ENCODE results near the gene CIRBP. TPM values are rescaled to one million over a fixed set of nuclear protein-coding genes. Genes with fewer than 3 reads are reported as not detected.
"Not testable (repeated sequence)": the region's sequence is repeated elsewhere in the genome, so short reads cannot be mapped to it uniquely, and the experiment has no call there.

CIRBP gene
- total and polyA plus RNA-seq, 4 donors, result 41.1 to 135 (median 96.9) TPM

DNA sequence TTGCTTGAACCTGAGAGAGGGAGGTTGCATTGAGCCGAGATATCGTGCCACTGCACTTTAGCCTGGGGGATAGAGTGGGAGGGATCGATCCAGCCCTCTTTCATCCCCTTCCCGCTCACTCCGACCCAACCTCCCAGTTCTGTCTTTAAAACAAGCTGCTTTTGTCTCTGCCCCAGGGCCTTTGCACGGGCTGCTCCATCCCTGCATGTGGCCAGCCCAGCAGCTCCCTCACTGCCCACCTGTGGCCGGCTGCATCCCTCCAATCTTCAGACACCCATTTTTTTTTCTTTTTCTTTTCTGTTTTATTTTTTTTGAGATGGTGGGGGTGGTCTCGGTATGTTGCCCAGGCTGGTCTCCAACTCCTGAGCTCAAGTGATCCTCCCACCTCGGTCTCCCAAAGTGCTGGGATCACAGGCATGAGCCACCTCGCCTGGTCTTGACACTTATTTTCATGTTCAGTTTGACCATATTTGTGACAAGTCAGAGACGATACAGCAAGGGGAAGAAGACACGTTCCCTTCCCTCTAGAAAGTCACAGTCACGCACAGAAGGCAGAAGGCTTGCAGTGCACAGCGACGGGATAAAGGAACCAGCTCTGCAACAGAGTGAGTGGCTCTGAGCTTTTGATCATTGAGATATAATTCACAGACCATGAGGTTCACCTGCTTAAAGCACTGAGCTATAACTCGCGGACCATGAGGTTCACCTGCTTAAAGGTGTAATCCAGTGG, 48.3 kb downstream of the CIRBP start:
- no peak overlapping the region for H3K27ac ChIP-seq (ENCODE audit: low read depth in 1 of 2, low read length in 2 of 2)
- no peak overlapping the region for H3K9ac ChIP-seq (ENCODE audit: low read depth in 1 of 2, low read length in 2 of 2)
- H3K36me3 ChIP-seq (ENCODE audit: control insufficient read depth in 4 of 4, insufficient read depth in 3 of 4, low read depth in 1 of 4, low read length in 3 of 4), result no peaks in the 10 kb centered on the region
- no peak overlapping the region for H3K4me3 ChIP-seq (ENCODE audit: low read depth in 1 of 3, low read length in 3 of 3)
- peaks cover 0 to 2% (median 0%) of the 10 kb centered on the region in 4 donors for H3K27me3 ChIP-seq (ENCODE audit: control insufficient read depth in 4 of 4, insufficient read depth in 4 of 4, low read length in 3 of 4)
- H3K4me1 ChIP-seq (ENCODE audit: control insufficient read depth in 4 of 4, insufficient read depth in 4 of 4, low read length in 3 of 4), result peaks cover 0 to 12% (median 3%) of the 10 kb centered on the region in 4 donors
- no peaks in the 10 kb centered on the region for H3K9me3 ChIP-seq (ENCODE audit: control insufficient read depth in 4 of 4, low read length in 3 of 4)
- no peak for TF ChIP-seq RAD21 (IDR thresholded peaks at IDR 0.05)
- DNase-seq (ENCODE audit: low spot score), result no peak
- 82% methylated on average over 17 of the region's 17 CpGs for WGBS

DNA sequence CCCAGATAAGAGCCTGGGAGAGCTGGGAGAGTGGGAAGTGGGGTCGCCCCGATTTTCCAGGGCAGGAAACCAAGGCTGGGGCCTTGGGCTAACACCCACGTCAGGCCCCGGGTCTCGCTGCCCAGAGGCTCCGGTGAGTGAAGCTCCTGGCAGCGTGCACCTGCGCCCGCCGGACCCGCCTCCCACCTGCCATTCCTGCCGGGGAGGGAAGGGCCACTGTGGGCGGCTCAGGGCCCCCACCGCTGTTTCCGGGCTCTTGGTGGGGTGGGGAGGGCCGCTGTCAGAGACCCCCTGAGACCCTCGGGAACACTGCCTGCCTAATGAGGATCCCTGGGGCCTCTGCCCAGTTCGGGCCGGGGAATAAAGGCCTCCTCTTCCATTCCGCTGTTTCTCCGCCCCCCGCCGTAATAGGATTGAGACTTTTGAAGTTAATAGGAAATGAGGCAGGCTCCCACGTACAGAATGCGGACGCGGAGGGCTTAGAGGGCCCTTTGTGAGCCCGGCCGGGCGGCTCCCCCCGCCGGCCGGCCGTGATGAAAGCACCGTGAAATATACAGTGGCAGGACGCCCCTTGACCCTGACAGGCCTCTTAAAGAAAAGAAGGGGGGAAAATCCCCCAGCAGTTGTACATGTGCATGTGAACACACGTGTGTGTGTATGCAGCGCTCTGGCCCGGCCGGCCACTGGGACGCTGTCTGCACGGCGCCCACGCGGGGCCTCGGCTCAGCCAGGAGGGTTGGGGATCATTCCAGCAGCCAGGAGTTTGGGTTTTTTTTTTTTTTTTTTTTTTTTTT, 49.7 kb downstream of the CIRBP start:
- Histone ChIP-seq H3K27ac (ENCODE audit: low read depth in 1 of 2, low read length in 2 of 2) (no peak overlapping the region), H3K27me3 (ENCODE audit: control insufficient read depth in 4 of 4, insufficient read depth in 4 of 4, low read length in 3 of 4) (peaks cover 0 to 2% (median 0%) of the 10 kb centered on the region in 4 donors), H3K4me1 (ENCODE audit: control insufficient read depth in 4 of 4, insufficient read depth in 4 of 4, low read length in 3 of 4) (peaks cover 0 to 12% (median 3%) of the 10 kb centered on the region in 4 donors), H3K9ac (ENCODE audit: low read depth in 1 of 2, low read length in 2 of 2) (no peak overlapping the region), H3K4me3 (ENCODE audit: low read depth in 1 of 3, low read length in 3 of 3) (no peak overlapping the region), H3K36me3 (ENCODE audit: control insufficient read depth in 4 of 4, insufficient read depth in 3 of 4, low read depth in 1 of 4, low read length in 3 of 4) (no peaks in the 10 kb centered on the region), H3K9me3 (ENCODE audit: control insufficient read depth in 4 of 4, low read length in 3 of 4) (no peaks in the 10 kb centered on the region)
- WGBS, result 63% methylated on average over 46 of the region's 46 CpGs
- no peak for DNase-seq (ENCODE audit: low spot score)
- TF ChIP-seq, protein P1, sequence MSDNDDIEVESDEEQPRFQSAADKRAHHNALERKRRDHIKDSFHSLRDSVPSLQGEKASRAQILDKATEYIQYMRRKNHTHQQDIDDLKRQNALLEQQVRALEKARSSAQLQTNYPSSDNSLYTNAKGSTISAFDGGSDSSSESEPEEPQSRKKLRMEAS (IDR thresholded peaks at IDR 0.05), result no peak
- TF ChIP-seq SP1 (IDR thresholded peaks at IDR 0.05), result no peak

- peaks cover 7 to 21% (median 11%) of the 10 kb centered on the region in 4 donors for H3K4me1 ChIP-seq (ENCODE audit: control insufficient read depth in 4 of 4, insufficient read depth in 4 of 4, low read length in 3 of 4)
- H3K4me3 ChIP-seq (ENCODE audit: low read depth in 1 of 3, low read length in 3 of 3); H3K36me3 ChIP-seq (ENCODE audit: control insufficient read depth in 4 of 4, insufficient read depth in 3 of 4, low read depth in 1 of 4, low read length in 3 of 4); H3K27me3 ChIP-seq (ENCODE audit: control insufficient read depth in 4 of 4, insufficient read depth in 4 of 4, low read length in 3 of 4); H3K9ac ChIP-seq (ENCODE audit: low read depth in 1 of 2, low read length in 2 of 2); H3K9me3 ChIP-seq (ENCODE audit: control insufficient read depth in 4 of 4, low read length in 3 of 4); H3K27ac ChIP-seq (ENCODE audit: low read depth in 1 of 2, low read length in 2 of 2); DNase-seq (ENCODE audit: low spot score): not testable (repeated sequence)
- WGBS, result 97% methylated on average over 3 of the region's 3 CpGs
These were observed 51.1 kb downstream of the CIRBP start for GRCh38 chr19:1320282-1320650.

GRCh38 chr19:1321539-1321938, 52.4 kb downstream of the CIRBP start:
- no peak overlapping the region for H3K4me3 ChIP-seq (ENCODE audit: low read depth in 1 of 3, low read length in 3 of 3)
- no peaks in the 10 kb centered on the region for H3K27me3 ChIP-seq (ENCODE audit: control insufficient read depth in 4 of 4, insufficient read depth in 4 of 4, low read length in 3 of 4)
- H3K36me3 ChIP-seq (ENCODE audit: control insufficient read depth in 4 of 4, insufficient read depth in 3 of 4, low read depth in 1 of 4, low read length in 3 of 4), result no peaks in the 10 kb centered on the region
- no peak for DNase-seq (ENCODE audit: low spot score)
- H3K9me3 ChIP-seq (ENCODE audit: control insufficient read depth in 4 of 4, low read length in 3 of 4), result no peaks in the 10 kb centered on the region
- H3K27ac ChIP-seq (ENCODE audit: low read depth in 1 of 2, low read length in 2 of 2), result no peak overlapping the region
- H3K4me1 ChIP-seq (ENCODE audit: control insufficient read depth in 4 of 4, insufficient read depth in 4 of 4, low read length in 3 of 4), result peaks cover 9 to 15% (median 10%) of the 10 kb centered on the region in 4 donors
- no peak overlapping the region for H3K9ac ChIP-seq (ENCODE audit: low read depth in 1 of 2, low read length in 2 of 2)
- TF ChIP-seq TAF1 (conservative IDR thresholded peaks at IDR 0.05) (no peak), GABPA (IDR thresholded peaks at IDR 0.05 in 1 of 2, conservative IDR thresholded peaks at IDR 0.05 in 1 of 2) (no peak), ZBTB33 (IDR thresholded peaks at IDR 0.05) (no peak), FOXA1 (IDR thresholded peaks at IDR 0.05) (no peak)
- TF ChIP-seq, protein P2, sequence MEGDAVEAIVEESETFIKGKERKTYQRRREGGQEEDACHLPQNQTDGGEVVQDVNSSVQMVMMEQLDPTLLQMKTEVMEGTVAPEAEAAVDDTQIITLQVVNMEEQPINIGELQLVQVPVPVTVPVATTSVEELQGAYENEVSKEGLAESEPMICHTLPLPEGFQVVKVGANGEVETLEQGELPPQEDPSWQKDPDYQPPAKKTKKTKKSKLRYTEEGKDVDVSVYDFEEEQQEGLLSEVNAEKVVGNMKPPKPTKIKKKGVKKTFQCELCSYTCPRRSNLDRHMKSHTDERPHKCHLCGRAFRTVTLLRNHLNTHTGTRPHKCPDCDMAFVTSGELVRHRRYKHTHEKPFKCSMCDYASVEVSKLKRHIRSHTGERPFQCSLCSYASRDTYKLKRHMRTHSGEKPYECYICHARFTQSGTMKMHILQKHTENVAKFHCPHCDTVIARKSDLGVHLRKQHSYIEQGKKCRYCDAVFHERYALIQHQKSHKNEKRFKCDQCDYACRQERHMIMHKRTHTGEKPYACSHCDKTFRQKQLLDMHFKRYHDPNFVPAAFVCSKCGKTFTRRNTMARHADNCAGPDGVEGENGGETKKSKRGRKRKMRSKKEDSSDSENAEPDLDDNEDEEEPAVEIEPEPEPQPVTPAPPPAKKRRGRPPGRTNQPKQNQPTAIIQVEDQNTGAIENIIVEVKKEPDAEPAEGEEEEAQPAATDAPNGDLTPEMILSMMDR (IDR thresholded peaks at IDR 0.05; ENCODE audit: low read depth, low read length, missing input control), result no peak
- TF ChIP-seq, protein P3, sequence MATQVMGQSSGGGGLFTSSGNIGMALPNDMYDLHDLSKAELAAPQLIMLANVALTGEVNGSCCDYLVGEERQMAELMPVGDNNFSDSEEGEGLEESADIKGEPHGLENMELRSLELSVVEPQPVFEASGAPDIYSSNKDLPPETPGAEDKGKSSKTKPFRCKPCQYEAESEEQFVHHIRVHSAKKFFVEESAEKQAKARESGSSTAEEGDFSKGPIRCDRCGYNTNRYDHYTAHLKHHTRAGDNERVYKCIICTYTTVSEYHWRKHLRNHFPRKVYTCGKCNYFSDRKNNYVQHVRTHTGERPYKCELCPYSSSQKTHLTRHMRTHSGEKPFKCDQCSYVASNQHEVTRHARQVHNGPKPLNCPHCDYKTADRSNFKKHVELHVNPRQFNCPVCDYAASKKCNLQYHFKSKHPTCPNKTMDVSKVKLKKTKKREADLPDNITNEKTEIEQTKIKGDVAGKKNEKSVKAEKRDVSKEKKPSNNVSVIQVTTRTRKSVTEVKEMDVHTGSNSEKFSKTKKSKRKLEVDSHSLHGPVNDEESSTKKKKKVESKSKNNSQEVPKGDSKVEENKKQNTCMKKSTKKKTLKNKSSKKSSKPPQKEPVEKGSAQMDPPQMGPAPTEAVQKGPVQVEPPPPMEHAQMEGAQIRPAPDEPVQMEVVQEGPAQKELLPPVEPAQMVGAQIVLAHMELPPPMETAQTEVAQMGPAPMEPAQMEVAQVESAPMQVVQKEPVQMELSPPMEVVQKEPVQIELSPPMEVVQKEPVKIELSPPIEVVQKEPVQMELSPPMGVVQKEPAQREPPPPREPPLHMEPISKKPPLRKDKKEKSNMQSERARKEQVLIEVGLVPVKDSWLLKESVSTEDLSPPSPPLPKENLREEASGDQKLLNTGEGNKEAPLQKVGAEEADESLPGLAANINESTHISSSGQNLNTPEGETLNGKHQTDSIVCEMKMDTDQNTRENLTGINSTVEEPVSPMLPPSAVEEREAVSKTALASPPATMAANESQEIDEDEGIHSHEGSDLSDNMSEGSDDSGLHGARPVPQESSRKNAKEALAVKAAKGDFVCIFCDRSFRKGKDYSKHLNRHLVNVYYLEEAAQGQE (IDR thresholded peaks at IDR 0.05), result no peak
- TF ChIP-seq, protein P4, sequence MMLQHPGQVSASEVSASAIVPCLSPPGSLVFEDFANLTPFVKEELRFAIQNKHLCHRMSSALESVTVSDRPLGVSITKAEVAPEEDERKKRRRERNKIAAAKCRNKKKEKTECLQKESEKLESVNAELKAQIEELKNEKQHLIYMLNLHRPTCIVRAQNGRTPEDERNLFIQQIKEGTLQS (IDR thresholded peaks at IDR 0.05), result no peak
- 84% methylated on average over 9 of the region's 9 CpGs for whole genome bisulfite sequencing

Measured in liver (tissue), 9 donors.